ENCODE results near the gene PIGK.

DNA sequence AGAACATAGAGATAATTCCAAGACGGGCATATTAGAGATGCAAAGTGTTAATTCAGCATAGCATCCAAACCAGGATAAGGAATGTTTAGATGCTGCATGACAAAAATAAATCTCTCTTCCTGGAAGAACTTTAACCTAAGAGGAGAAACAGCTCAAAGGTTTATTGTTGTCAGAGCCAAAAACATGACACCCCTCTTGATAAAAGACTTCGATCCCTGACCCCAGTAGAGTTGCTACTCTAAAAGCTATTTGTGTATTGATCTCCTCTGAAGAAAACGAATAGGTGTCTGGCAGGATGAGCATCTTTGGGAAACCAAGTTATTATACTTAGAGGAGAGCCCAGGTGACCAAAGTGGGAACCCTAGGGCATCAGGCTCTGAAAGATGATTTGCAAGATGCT, 158.1 kb downstream of the PIGK start:
- TF ChIP-seq, protein P1, sequence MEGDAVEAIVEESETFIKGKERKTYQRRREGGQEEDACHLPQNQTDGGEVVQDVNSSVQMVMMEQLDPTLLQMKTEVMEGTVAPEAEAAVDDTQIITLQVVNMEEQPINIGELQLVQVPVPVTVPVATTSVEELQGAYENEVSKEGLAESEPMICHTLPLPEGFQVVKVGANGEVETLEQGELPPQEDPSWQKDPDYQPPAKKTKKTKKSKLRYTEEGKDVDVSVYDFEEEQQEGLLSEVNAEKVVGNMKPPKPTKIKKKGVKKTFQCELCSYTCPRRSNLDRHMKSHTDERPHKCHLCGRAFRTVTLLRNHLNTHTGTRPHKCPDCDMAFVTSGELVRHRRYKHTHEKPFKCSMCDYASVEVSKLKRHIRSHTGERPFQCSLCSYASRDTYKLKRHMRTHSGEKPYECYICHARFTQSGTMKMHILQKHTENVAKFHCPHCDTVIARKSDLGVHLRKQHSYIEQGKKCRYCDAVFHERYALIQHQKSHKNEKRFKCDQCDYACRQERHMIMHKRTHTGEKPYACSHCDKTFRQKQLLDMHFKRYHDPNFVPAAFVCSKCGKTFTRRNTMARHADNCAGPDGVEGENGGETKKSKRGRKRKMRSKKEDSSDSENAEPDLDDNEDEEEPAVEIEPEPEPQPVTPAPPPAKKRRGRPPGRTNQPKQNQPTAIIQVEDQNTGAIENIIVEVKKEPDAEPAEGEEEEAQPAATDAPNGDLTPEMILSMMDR (IDR thresholded peaks at IDR 0.05; ENCODE audit: low read depth, low read length, poor library complexity, severe bottlenecking): no peak
- TF ChIP-seq EZH2phosphoT487 (IDR thresholded peaks at IDR 0.05; ENCODE audit: borderline replicate concordance, low read length): no peak
